ENCODE data around the gene ZNF334. TPM values are rescaled to one million over a fixed set of nuclear protein-coding genes. Genes with fewer than 3 reads are reported as not detected.

The ZNF334 gene
- total RNA-seq, 1 donor: 5.8 TPM

DNA sequence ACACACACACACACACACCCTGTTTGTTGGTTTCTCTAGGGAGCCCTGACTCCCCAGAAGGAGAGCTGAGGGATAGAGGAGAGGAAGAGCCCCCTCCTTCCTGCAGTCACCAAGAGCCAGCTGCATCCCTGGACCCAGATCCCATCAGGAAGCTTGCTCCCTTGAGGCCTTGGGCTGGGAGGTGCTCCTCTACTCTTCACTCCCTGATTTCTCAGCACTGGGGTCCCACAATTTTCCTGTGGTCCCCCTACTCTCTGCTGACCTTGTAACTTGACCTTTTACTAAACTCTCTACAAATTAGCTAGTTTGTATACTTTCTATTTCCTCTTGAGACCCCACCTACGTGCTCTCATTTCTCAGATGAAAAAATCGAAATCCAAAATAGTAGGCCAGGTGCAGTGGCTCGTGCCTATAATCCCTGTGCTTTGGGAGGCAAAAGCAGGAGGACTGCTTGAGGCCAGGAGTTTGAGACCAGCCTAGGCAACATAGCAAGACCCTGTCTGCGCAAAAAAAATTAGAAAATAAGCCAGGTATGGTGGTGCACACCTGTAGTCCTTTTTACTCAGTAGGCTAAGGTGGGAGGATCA lies 42.1 kb upstream of the ZNF334 start:
- Histone ChIP-seq H4K20me1 (ENCODE audit: insufficient read depth, low read length) (no peaks in the 10 kb centered on the region), H3K36me3 (ENCODE audit: insufficient read depth, low read length) (no peaks in the 10 kb centered on the region), H3K27me3 (ENCODE audit: insufficient read depth, low read length) (no peaks in the 10 kb centered on the region), H3K9me3 (ENCODE audit: low read depth, low read length) (no peaks in the 10 kb centered on the region), H2AFZ (ENCODE audit: low read length) (no peak overlapping the region), H3K4me1 (ENCODE audit: insufficient read depth, low read length) (peaks cover 20% of the 10 kb centered on the region), H3K4me3 (ENCODE audit: insufficient read depth, low read length) (no peak overlapping the region), H3K4me2 (ENCODE audit: insufficient read depth, low read length) (no peak overlapping the region), H3K27ac (ENCODE audit: low read depth, low read length) (no peak overlapping the region), H3K79me2 (ENCODE audit: insufficient read depth, low read length) (no peaks in the 10 kb centered on the region)
- TF ChIP-seq, protein P1, sequence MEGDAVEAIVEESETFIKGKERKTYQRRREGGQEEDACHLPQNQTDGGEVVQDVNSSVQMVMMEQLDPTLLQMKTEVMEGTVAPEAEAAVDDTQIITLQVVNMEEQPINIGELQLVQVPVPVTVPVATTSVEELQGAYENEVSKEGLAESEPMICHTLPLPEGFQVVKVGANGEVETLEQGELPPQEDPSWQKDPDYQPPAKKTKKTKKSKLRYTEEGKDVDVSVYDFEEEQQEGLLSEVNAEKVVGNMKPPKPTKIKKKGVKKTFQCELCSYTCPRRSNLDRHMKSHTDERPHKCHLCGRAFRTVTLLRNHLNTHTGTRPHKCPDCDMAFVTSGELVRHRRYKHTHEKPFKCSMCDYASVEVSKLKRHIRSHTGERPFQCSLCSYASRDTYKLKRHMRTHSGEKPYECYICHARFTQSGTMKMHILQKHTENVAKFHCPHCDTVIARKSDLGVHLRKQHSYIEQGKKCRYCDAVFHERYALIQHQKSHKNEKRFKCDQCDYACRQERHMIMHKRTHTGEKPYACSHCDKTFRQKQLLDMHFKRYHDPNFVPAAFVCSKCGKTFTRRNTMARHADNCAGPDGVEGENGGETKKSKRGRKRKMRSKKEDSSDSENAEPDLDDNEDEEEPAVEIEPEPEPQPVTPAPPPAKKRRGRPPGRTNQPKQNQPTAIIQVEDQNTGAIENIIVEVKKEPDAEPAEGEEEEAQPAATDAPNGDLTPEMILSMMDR (IDR thresholded peaks at IDR 0.05; ENCODE audit: extremely low read depth, low read depth, low read length): no peak
- no peak for DNase-seq (ENCODE audit: insufficient read length, low spot score, missing footprints)

DNA sequence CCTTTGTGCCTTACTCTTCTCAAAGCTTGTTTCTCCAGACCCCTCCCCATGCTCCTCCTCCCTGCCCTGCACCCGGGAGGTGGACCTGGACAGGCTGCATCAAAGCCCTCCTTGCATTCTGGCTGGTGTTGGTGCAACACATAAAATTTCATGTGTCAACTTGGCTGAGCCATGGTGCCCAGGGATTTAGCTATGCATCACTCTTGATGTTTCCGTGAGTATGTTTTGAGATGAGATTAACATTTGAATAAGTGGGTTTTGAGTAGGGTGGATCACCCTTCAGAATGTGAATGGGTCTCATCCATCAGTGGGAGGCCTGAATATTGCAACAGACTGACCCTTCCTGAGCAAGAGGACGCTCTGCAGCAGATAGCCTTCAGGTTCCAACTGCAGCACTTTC lies 41.5 kb upstream of the ZNF334 start:
- TF ChIP-seq, protein P1 (IDR thresholded peaks at IDR 0.05; ENCODE audit: extremely low read depth, low read depth, low read length): no peak
- H3K36me3 ChIP-seq (ENCODE audit: insufficient read depth, low read length): no peaks in the 10 kb centered on the region
- peaks cover 20% of the 10 kb centered on the region for H3K4me1 ChIP-seq (ENCODE audit: insufficient read depth, low read length)
- no peak for DNase-seq (ENCODE audit: insufficient read length, low spot score, missing footprints)
- no peaks in the 10 kb centered on the region for H3K79me2 ChIP-seq (ENCODE audit: insufficient read depth, low read length)
- H3K27me3 ChIP-seq (ENCODE audit: insufficient read depth, low read length): peaks cover 4% of the 10 kb centered on the region
- H2AFZ ChIP-seq (ENCODE audit: low read length): no peak overlapping the region
- no peaks in the 10 kb centered on the region for H4K20me1 ChIP-seq (ENCODE audit: insufficient read depth, low read length)
- no peak overlapping the region for H3K27ac ChIP-seq (ENCODE audit: low read depth, low read length)
- no peak overlapping the region for H3K4me2 ChIP-seq (ENCODE audit: insufficient read depth, low read length)
- H3K4me3 ChIP-seq (ENCODE audit: insufficient read depth, low read length): no peak overlapping the region
- H3K9me3 ChIP-seq (ENCODE audit: low read depth, low read length): no peaks in the 10 kb centered on the region

DNA sequence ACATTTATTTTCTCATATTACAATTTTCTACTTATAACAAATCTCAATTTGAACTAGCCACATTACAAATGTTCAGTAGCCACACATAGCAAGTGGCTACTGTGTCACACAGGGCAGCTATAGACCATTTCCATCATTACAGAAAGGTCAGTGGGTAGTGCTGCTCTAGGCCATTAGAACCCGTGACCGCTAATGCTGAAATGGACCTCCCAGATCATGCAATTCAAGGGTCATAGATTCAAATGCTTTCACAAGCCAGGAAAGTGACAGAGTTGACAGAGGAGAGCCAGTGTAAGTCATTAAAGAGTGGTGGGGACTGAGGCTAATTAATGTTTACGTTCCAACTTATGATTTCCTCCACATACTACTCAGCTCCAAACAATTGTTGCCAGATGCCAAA lies 40.6 kb upstream of the ZNF334 start:
- Histone ChIP-seq H2AFZ (ENCODE audit: low read length) (no peak overlapping the region), H3K27ac (ENCODE audit: low read depth, low read length) (no peak overlapping the region), H3K4me1 (ENCODE audit: insufficient read depth, low read length) (peaks cover 19% of the 10 kb centered on the region), H3K36me3 (ENCODE audit: insufficient read depth, low read length) (no peaks in the 10 kb centered on the region), H3K4me2 (ENCODE audit: insufficient read depth, low read length) (no peak overlapping the region), H3K9me3 (ENCODE audit: low read depth, low read length) (no peaks in the 10 kb centered on the region), H3K27me3 (ENCODE audit: insufficient read depth, low read length) (peaks cover 4% of the 10 kb centered on the region), H4K20me1 (ENCODE audit: insufficient read depth, low read length) (no peaks in the 10 kb centered on the region), H3K4me3 (ENCODE audit: insufficient read depth, low read length) (no peak overlapping the region), H3K79me2 (ENCODE audit: insufficient read depth, low read length) (no peaks in the 10 kb centered on the region)
- no peak for DNase-seq (ENCODE audit: insufficient read length, low spot score, missing footprints)
- TF ChIP-seq, protein P1 (IDR thresholded peaks at IDR 0.05; ENCODE audit: extremely low read depth, low read depth, low read length): no peak

DNA sequence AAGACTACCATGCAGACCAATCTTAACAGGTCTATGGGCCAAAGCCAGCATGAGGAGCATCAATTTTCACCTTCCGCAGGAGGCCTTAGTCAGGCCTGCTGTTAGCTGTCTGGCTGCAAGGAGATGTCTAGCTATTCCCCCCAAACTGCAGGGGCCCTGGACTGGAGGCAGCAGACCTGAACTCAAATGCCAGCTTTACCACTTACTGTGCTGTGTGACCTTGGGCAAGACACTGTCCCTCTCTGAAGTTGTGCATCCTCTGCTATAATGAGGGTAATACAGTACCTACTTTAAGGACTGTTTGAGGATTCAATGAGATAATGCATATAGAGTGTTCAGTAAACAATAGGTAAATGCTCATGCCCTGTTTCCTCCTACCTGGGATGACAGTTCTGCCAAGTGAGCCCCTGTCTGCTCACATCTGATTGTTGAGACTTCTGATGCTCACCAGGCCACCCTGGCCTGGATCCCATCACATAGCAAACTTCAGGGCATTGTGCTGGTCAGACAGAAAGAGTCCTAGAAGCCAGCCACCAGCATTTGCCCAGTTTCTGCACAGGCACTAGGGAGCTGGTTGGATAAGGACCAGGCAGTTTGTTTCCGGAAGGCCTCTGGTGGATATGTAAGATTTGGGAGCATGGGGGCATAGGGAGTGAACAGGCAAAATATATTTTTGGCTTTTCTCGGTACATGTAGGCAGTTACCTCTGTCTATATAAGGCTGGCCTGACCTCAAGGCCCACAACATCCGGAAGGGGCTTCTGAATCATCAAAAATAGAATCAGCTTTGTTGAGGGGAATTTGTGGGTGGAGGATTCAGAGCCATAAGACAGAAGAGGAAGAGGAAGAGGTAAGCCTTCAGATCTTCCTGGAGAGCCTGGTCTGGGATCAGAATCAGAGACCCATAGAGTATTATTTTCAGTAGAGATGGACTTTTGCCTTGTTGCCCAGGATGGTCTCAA lies 39.4 kb upstream of the ZNF334 start:
- Histone ChIP-seq H3K79me2 (ENCODE audit: insufficient read depth, low read length) (no peaks in the 10 kb centered on the region), H3K27ac (ENCODE audit: low read depth, low read length) (no peak overlapping the region), H3K4me2 (ENCODE audit: insufficient read depth, low read length) (no peak overlapping the region), H3K36me3 (ENCODE audit: insufficient read depth, low read length) (no peaks in the 10 kb centered on the region), H3K9me3 (ENCODE audit: low read depth, low read length) (no peaks in the 10 kb centered on the region), H2AFZ (ENCODE audit: low read length) (no peak overlapping the region), H3K27me3 (ENCODE audit: insufficient read depth, low read length) (peaks cover 4% of the 10 kb centered on the region), H3K4me1 (ENCODE audit: insufficient read depth, low read length) (peaks cover 9% of the 10 kb centered on the region), H4K20me1 (ENCODE audit: insufficient read depth, low read length) (no peaks in the 10 kb centered on the region), H3K4me3 (ENCODE audit: insufficient read depth, low read length) (no peak overlapping the region)
- TF ChIP-seq, protein P1 (IDR thresholded peaks at IDR 0.05; ENCODE audit: extremely low read depth, low read depth, low read length): no peak
- DNase-seq (ENCODE audit: insufficient read length, low spot score, missing footprints): no peak
